HepG2 (cell line): ENCODE data around the gene GGCT. TPM values are rescaled to one million over a fixed set of nuclear protein-coding genes. Genes with fewer than 3 reads are reported as not detected.

Experiments used
- CEBPZ ChIP-seq: IDR thresholded peaks from 2 replicates; pipeline ENCODE4 v1.6.1; 2012; ENCODE audit warnings: low read length, improper control_type of control experiment
- CTCF ChIP-seq: sonication (generic); formaldehyde crosslinking; IDR thresholded peaks from 2 replicates; pipeline ENCODE4 v1.5.0; 2020; ENCODE audit warnings: mild to moderate bottlenecking, missing genetic modification reagents, moderate library complexity
- GTF3A ChIP-seq: sonication (generic); formaldehyde crosslinking; conservative IDR thresholded peaks from 2 replicates; pipeline ENCODE4 v1.4.0; 2020; ENCODE audit warnings: mild to moderate bottlenecking, missing genetic modification reagents
- KMT2A ChIP-seq: sonication (generic); formaldehyde crosslinking; IDR thresholded peaks from 2 replicates; pipeline ENCODE4 v1.4.0; 2020; ENCODE audit warnings: missing genetic modification reagents
- NAIF1 ChIP-seq: sonication (generic); formaldehyde crosslinking; IDR thresholded peaks from 2 replicates; pipeline ENCODE4 v1.5.0; 2020; ENCODE audit warnings: mild to moderate bottlenecking, missing genetic modification reagents, borderline replicate concordance
- NCOA2 ChIP-seq: sonication (generic); formaldehyde crosslinking; IDR thresholded peaks from 2 replicates; pipeline ENCODE4 v1.8.0; 2022; ENCODE audit warnings: inconsistent platforms
- NCOA5 ChIP-seq: sonication (generic); formaldehyde crosslinking; IDR thresholded peaks from 2 replicates; pipeline ENCODE4 v1.4.0; 2020; ENCODE audit warnings: missing genetic modification reagents
- PCBP2 ChIP-seq: fragments of 200-400 bp; formaldehyde crosslinking; optimal IDR thresholded peaks from 2 replicates; pipeline ENCODE3; 2018; ENCODE audit warnings: low read length, low read depth; ENCODE audit not compliant: poor library complexity, severe bottlenecking
- PRDM15 ChIP-seq: sonication (generic); formaldehyde crosslinking; IDR thresholded peaks from 2 replicates; pipeline ENCODE4 v1.4.0; 2020; ENCODE audit warnings: missing genetic modification reagents
- SALL1 ChIP-seq: sonication (generic); formaldehyde crosslinking; IDR thresholded peaks from 2 replicates; pipeline ENCODE4 v1.8.0; 2022; ENCODE audit warnings: mild to moderate bottlenecking, missing genetic modification reagents
- TFE3 ChIP-seq: IDR thresholded peaks from 2 replicates; pipeline ENCODE4 v1.6.1; 2016
- ZBTB20 ChIP-seq: sonication (generic); formaldehyde crosslinking; IDR thresholded peaks from 2 replicates; pipeline ENCODE4 v1.8.1; 2023; ENCODE audit warnings: missing genetic modification reagents, low read depth, mild to moderate bottlenecking, borderline replicate concordance
- ZNF549 ChIP-seq: sonication (generic); formaldehyde crosslinking; IDR thresholded peaks from 2 replicates; pipeline ENCODE4 v1.5.0; 2020; ENCODE audit warnings: missing genetic modification reagents
- ZNF580 ChIP-seq: IDR thresholded peaks from 2 replicates; pipeline ENCODE4 v1.6.1; 2016; ENCODE audit warnings: low read depth, borderline replicate concordance
- ZNF597 ChIP-seq: sonication (generic); formaldehyde crosslinking; IDR thresholded peaks from 2 replicates; pipeline ENCODE4 v1.5.0; 2020; ENCODE audit warnings: missing genetic modification reagents
- ZNF644 ChIP-seq: IDR thresholded peaks from 2 replicates; pipeline ENCODE4 v1.6.1; 2016; ENCODE audit warnings: low read depth
- polyA plus RNA-seq, 8 experiments: library from polyadenylated mRNA; depleted of rRNA in 3 of 8; stranded (reverse) in 7 of 8; unstranded in 1 of 8; fragments of >200 nt; fragmentation: Illumina TruSeq in 4 of 8; extraction: Trizol in 4 of 8; gene quantifications; 2 replicates each; pipeline versions ENCODE4 v1.2.1 to v1.2.3, GENCODE V29; 2011 to 2016; ENCODE audit warnings: low read depth in 4 of 8, missing spikeins in 1 of 8, mixed read lengths in 1 of 8; ENCODE audit not compliant: insufficient read depth in 1 of 8
- total RNA-seq, 5 experiments: library from RNA; depleted of rRNA; stranded (reverse); fragments of >200 nt; fragmentation: Illumina TruSeq; extraction: Trizol; gene quantifications; 2 replicates each; pipeline ENCODE4 v1.2.3, GENCODE V29; 2016; ENCODE audit warnings: low read depth in 1 of 5

Gene GGCT
- total and polyA plus RNA-seq, 2 of the 13 experiments (the other 11 are each of a cell fraction or from before 2014, with no cell fraction given): 19.5 to 78.3 TPM

- TF ChIP-seq TFE3 (CRISPR knock-in tag) (no peak), CEBPZ (no peak), CTCF (peak; percentile 40; the same call in 1 of the 2 replicates), ZNF597 (CRISPR knock-in tag) (no peak), SALL1 (CRISPR knock-in tag) (peak; percentile 57; the same call in 1 of the 2 replicates), NCOA2 (CRISPR knock-in tag) (no peak), ZBTB20 (CRISPR knock-in tag) (no peak), NCOA5 (CRISPR knock-in tag) (no peak), KMT2A (CRISPR knock-in tag) (no peak), ZNF580 (no peak; the same call in 1 of the 2 replicates), NAIF1 (CRISPR knock-in tag) (peak; percentile 35; the same call in 1 of the 2 replicates), GTF3A (CRISPR knock-in tag) (no peak), ZNF644 (CRISPR knock-in tag) (no peak; the same call in 1 of the 2 replicates), ZNF549 (CRISPR knock-in tag) (no peak), PRDM15 (peak; percentile 80; the same call in 1 of the 2 replicates), PCBP2 (no peak)
These were observed 26.1 kb downstream of the GGCT start, which contains the start of gene NOD1 (continued) for GRCh38 chr7:30478349-30479201.
